ENCODE data around the gene CADPS2.

Gene CADPS2

DNA sequence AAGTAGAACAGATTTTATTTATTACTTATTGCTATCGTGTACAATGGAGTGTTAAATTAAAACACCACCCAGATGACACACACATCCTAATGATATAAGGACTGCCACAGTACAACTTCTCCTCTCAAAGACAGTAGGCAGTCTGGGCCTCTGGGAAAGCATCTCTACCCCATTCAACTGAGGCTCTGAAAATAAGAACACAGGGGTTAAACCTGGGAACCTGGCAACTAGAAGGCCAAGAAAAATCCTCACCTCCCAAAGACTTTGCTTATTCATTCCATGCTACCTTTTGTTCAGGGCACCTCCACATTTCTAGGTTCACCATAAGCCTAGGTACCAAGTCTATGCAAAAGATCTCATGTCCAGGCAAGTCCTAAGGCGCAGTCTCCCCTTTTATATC lies 456.3 kb downstream of the CADPS2 start:
- DNase-seq = no peak

DNA sequence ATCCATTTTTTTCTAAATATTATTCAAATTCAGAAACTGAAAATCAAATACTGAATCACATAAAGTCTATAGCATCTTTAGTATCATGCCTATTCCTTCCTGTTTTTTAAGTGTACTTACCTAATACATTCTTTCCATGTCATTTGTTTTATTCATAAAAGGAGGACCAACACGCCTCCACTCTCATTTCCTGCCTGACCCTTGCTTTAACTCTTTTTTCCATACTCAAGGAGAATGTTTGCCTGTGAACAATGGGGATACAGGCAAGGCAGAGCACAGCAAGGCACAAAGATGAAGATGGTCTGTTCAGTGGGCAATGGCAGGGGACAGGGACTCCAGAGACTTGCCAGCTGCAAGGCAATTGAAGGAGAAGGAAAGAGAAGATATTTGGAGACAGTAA lies 460.5 kb downstream of the CADPS2 start:
- DNase-seq = no peak

GRCh38 chr7:122423591-122423990 lies 462.7 kb downstream of the CADPS2 start:
- DNase-seq = no peak

GRCh38 chr7:122416336-122416735 lies 469.9 kb downstream of the CADPS2 start:
- DNase-seq = no peak

DNA sequence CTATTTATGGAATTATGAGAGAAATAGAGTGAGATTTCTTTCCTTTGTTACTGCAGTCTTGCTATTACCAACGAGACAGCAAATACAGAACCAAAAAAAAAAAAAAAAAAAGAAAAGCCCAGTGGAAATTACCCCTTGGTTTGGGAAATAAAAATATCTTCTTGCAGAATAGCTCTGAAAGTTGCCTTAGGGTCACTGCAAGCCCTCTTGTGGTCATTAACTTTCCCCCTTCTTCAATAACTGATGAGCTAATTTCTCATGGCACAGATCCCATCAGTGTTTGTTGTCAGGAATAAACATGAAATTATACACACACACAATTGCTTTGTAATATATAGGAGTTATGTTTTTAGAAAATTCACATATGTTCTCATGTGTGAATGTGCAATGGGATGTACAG lies 470.8 kb downstream of the CADPS2 start:
- no peak for DNase-seq

GRCh38 chr7:122413339-122413738 lies 472.9 kb downstream of the CADPS2 start:
- DNase-seq = no peak

GRCh38 chr7:122412883-122413282 lies 473.4 kb downstream of the CADPS2 start:
- no peak for DNase-seq

DNA sequence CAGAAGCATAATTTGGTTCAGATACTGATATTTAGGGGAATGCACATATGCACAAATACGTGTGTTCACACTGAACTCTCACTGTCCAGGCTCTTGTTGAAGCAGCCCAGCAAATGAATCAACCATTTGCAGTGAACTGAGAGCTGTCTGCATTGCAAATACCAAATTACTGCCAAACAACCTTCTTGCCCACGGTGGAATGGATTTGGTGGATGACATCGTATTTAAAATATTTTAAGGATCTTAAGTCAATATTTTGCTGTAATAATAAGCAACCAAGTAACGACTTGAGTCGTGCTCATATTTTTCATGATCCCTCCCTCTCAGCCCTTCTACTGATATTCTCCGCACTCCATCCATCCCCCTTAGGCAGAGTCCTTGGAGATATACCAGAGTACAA lies 473.8 kb downstream of the CADPS2 start:
- no peak for DNase-seq

DNA sequence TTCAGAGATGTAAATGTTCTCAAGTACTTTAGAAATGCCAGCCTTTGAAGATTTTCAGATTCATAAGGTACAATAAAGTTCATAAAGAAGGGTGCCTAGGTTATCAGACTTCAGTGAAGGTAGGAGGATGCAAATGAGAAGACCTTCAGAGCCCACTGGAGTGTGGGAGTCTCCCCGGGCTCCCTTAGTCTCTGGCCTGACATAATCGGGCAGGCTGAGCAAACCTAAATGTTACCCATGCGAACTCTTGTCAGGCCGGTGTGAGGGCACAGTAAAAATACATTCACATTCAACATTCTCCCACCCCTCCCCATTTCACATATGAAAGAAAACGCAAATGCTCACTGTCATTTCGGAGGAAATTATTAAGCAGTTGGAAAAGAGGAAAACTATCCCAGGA lies 479.1 kb downstream of the CADPS2 start:
- no peak for DNase-seq

DNA sequence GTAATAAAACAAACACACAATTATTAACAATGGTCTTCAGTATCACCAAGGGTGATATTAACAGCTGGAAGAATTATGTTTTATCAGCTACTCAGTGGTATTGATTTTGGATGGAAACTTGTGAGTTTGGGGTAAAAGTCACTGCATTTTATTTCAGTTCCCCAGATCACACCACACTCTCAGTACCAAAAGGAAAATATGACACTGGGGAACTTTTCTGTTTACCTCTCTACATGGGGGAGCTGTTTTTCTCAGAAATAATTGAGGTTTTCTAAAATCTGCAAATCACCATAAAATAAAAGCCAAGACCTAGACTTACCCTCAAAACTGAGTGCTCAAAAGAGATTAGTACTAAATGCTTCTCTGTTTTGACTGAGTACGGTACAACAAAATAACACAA lies 483.1 kb downstream of the CADPS2 start:
- no peak for DNase-seq

DNA sequence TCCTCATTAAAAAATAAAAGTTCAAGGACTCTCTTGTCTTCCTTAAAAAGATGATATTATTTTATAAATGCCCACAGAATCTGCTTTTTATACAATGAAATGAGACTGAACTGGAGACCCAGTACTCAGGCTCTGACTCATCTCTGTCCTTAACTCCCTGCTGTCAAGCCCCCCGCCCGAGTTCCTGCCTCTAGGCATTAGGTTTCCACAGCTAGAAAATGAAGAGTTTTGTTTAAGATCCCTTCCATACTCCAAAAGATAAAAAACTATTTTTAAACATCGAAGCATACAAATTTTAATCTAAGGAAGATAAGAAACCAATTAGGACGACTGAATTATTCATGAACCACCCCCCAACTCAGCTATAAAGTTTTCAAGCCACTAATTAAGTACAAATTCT lies 484.0 kb downstream of the CADPS2 start:
- DNase-seq = no peak

DNA sequence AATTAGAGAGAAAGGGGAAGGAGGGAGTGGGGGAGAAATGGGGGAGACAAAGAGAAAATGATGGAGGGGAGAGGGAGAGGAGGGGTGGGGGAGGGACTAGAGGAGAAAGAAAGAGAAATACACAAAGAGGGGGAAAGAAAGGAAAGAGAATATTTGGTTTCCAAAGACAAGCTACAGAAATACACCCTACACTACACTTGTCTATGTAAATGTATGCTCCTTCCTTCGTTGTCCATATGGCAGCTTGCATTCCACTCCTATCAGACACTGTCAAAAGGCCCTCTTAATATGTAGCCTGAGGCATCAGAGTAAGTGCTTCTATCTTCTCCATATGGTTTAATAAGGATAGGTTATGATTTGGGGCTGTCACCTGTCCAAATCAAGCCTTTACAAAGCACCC lies 488.9 kb downstream of the CADPS2 start:
- no peak for DNase-seq

GRCh38 chr7:122394512-122394911 lies 491.7 kb downstream of the CADPS2 start:
- DNase-seq = no peak

DNA sequence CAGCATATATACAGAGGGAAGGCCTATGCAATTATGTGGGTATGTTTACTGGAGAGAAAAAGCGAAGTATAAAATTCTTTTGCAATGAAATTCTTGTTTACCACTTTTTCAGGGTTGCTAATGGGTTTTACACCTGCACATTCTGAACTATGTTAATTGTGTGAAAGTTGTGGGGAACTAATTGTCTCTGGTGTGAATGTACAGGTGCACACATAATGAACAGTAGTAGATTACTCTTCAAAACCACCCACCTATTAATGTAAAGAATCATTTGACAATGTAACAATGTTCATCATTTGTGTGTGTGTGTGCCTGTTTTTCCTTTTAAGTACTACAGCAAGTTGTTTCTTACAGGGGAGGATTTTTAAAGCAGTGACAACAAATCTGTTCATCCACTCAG lies 501.7 kb downstream of the CADPS2 start:
- no peak for DNase-seq

- DNase-seq = no peak
These were observed 502.3 kb downstream of the CADPS2 start for GRCh38 chr7:122383934-122384333.

DNA sequence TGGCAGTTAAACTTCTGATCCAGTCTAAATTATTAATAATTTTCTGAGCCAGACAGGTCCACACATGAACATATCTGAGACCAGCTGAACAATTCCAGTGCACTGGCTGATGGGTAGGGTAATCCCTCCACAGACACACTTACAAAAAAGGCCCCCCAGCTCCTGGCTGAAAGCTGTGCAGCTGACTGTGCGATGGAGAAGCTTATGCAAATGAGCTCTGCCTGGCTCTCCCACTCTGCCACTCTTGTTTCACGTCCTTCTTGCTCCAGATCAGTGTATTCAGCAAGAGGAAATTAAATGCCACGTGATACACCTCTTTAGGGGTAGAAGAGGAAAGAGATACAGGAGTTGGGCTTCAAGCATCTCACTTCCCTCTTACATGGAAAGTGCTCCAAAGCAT lies 505.3 kb downstream of the CADPS2 start:
- DNase-seq = no peak

DNA sequence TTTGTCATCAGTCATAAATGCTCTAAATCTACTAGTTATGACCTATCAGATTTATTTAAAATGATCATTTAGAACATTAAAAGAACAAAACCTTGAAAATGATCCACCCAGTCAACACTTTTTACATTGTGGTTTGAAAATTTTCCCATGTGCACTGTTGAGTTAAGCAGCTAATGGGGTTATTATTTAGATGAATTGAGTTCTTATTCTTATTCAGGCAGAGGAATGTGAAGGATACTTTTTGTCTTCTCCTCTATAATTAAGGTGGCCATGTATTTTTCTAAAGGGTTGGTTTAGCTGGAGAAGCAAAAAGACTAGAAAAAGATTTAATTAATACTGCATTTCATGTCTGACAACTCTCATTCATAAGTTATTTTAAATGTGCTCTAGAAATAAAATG lies 506.8 kb downstream of the CADPS2 start:
- no peak for DNase-seq

DNA sequence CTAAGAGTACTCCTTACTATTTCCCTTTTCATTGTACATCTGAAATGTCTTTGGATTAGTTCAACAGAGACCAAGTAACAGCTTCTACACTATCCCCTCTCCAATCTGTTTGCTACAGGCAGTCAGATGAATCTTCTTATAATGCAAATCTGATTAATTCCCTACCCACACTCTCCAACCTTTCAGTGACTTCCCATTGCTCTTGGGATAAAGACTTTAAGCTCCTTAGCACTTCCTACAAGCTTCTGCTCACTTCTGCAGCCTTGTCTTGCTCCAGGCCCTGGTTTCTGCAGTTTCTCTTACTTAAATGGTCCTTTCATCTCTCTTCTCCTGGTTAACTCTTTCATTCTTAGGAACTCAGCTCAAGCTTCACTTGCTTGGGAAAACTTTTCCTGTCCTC lies 516.5 kb downstream of the CADPS2 start:
- no peak for DNase-seq

DNA sequence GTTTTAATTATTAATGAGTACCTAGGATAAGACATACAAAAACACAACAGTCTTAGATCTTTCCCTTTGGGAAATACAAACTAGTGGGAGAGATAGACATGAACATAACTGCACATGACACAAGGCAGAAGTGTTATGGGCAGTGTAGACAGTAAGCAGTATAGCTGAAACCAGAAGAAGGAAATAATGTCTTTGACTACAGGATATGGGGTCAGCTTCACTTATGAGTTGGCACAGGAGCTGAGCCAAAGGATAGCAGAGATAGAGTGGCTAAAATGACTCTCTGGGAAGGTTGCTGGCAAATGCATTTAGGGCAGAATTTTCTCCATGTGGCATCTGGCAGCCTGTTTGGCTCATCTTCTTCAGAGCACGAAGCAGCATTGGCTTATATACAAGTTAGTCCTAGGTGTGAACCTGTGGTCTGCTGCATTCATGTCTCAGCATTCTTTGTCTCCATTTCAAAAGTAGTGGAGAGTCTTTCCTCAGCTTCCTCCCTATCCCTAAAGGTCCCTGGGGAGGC lies 521.4 kb downstream of the CADPS2 start:
- DNase-seq = no peak

DNA sequence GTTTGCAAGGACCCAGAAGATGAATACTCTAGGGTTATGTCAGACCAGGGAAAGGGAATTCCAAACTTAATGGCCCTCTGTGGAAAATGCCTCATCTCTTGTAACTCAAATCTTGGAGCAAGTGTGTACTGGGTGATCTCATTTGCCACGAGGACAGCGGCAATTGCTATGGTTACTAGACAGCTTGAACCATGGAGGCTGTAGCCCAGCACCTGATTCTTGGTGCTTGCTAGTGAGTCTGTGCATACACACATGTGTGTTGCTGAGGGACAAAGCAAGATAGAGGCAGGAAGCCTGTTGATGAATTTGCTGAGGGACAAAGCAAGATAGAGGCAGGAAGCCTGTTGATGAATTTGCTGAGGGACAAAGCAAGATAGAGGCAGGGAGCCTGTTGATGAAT lies 523.1 kb downstream of the CADPS2 start:
- DNase-seq = no peak

GRCh38 chr7:122362473-122362872 lies 523.8 kb downstream of the CADPS2 start:
- DNase-seq = no peak

DNA sequence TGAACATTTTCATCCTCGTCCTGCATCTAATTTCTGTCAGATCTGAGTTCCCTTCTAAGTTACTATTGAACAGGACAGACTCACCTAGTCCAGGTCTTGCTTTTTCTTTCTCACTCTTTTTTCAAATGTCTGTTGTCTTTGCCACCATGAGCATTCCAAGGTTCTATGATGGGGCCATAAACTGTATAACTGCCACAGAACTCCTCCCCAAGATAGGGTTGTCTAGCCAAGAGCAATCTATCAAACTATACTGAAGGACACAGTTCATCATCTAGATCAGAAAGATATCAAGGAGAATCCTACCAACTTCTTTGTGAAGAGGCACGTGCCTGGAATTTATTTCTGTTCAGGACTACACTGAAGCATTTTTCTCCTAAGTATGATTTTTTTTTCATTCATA lies 531.6 kb downstream of the CADPS2 start:
- DNase-seq = no peak

- DNase-seq = no peak
These were observed 533.8 kb downstream of the CADPS2 start for GRCh38 chr7:122352454-122352853.

DNA sequence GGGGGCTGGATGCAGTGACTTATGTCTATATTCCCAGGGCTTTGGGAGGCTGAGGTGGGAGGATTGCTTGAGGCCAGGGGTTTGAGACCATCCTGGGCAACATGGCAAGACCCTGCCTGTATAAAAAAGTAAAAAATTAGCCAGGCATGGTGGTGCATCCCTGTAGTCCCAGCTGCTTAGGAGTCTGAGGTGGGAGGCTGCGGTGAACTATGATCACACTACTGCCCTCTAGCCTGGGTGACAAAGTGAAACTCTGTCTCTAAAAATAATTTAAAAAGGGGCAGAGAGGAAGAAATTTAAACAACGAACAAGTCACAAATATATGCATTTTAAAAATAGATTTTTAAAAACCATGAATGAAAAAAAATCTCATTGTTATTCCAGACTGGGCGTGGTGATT lies 535.6 kb downstream of the CADPS2 start:
- DNase-seq = no peak

GRCh38 chr7:122344303-122344620 lies 542.0 kb downstream of the CADPS2 start:
- DNase-seq = no peak

- no peak for DNase-seq
These were observed 542.5 kb downstream of the CADPS2 start for GRCh38 chr7:122343601-122344302.

Data from NCI-H1694 treated with DMSO at 0.1 percent for 48 hours (cell line).